Esophagus (tissue), 2 donors: ENCODE results near the gene TMEM179. TPM values are rescaled to one million over a fixed set of nuclear protein-coding genes. Genes with fewer than 3 reads are reported as not detected.

ENCODE experiments used
- H3K27ac ChIP-seq, 2 donors: one replicate each; pipeline ENCODE4 v1.5.1; 2013; ENCODE audit warnings: low read depth in 2 of 2, mild to moderate bottlenecking in 2 of 2, inconsistent platforms in 1 of 2, low read length in 1 of 2, moderate library complexity in 1 of 2
- H3K27me3 ChIP-seq, 2 donors: one replicate each; pipeline ENCODE4 v1.6.1; 2013; ENCODE audit warnings: low read length in 2 of 2, control low read depth in 1 of 2, mild to moderate bottlenecking in 1 of 2; ENCODE audit not compliant: insufficient read depth in 2 of 2, control insufficient read depth in 1 of 2
- H3K36me3 ChIP-seq, 2 donors: one replicate each; pipeline ENCODE4 v1.6.1; 2013; ENCODE audit warnings: low read length in 1 of 2; ENCODE audit not compliant: control insufficient read depth in 2 of 2, insufficient read depth in 2 of 2
- H3K4me1 ChIP-seq, 2 donors: one replicate each; pipeline ENCODE4 v1.6.1; 2013; ENCODE audit warnings: low read length in 1 of 2; ENCODE audit not compliant: control insufficient read depth in 2 of 2, insufficient read depth in 2 of 2
- H3K4me3 ChIP-seq, 2 donors: one replicate each; pipeline ENCODE4 v1.5.1; 2013; ENCODE audit warnings: low read length in 2 of 2, mild to moderate bottlenecking in 2 of 2, low read depth in 1 of 2, moderate library complexity in 1 of 2
- H3K9me3 ChIP-seq, 2 donors: one replicate each; pipeline ENCODE4 v1.6.1; 2013; ENCODE audit warnings: mild to moderate bottlenecking in 2 of 2, low read depth in 1 of 2, low read length in 1 of 2, moderate library complexity in 1 of 2; ENCODE audit not compliant: control insufficient read depth in 2 of 2, insufficient read depth in 1 of 2
- WGBS, 2 donors: extraction: QIAGEN DNeasy Blood & Tissue Kit; methylation state at CpG; one replicate each; pipeline ENCODE4 v1.1.7; 2013; 5-methylcytosine and 5-hydroxymethylcytosine counted together
- polyA plus RNA-seq, 2 donors: library from polyadenylated mRNA; stranded (reverse); fragments of 200-250 nt; gene quantifications; one replicate each; pipeline ENCODE4 v1.2.3, GENCODE V29; 2013
- donor health status: healthy with polysubstance abuse.
- donor health status: Bipolar disorder and iron deficiency.

Gene TMEM179
- polyA plus RNA-seq, 2 donors: 0.02 to 0.06 TPM

- Histone ChIP-seq H3K4me1 (no peaks in the 10 kb centered on the region), H3K27ac (no peak overlapping the region), H3K4me3 (no peak overlapping the region), H3K9me3 (peaks cover 2 to 4% of the 10 kb centered on the region in 2 donors), H3K36me3 (no peaks in the 10 kb centered on the region), H3K27me3 (no peaks in the 10 kb centered on the region)
- WGBS, 2 donors: 83 to 87% methylated on average over 14 of the region's 14 CpGs
These were observed 56.4 kb downstream of the TMEM179 start for GRCh38 chr14:104547998-104548700.

GRCh38 chr14:104547310-104547997, 57.1 kb downstream of the TMEM179 start:
- WGBS, 2 donors: 78 to 82% methylated on average over 18 of the region's 18 CpGs
- no peaks in the 10 kb centered on the region for H3K4me1 ChIP-seq
- H3K36me3 ChIP-seq: no peaks in the 10 kb centered on the region
- no peak overlapping the region for H3K4me3 ChIP-seq
- no peaks in the 10 kb centered on the region for H3K27me3 ChIP-seq
- H3K9me3 ChIP-seq: peaks cover 2 to 4% of the 10 kb centered on the region in 2 donors
- H3K27ac ChIP-seq: no peak overlapping the region

- 72 to 78% methylated on average over 19 of the region's 19 CpGs for WGBS, 2 donors
- Histone ChIP-seq H3K4me3 (no peak overlapping the region), H3K27me3 (no peaks in the 10 kb centered on the region), H3K27ac (no peak overlapping the region), H3K9me3 (peaks cover 2 to 4% of the 10 kb centered on the region in 2 donors), H3K4me1 (no peaks in the 10 kb centered on the region), H3K36me3 (no peaks in the 10 kb centered on the region)
These were observed 57.8 kb downstream of the TMEM179 start for GRCh38 chr14:104546591-104547309.

- Histone ChIP-seq H3K4me3 (no peak overlapping the region), H3K27ac (no peak overlapping the region), H3K36me3 (no peaks in the 10 kb centered on the region), H3K4me1 (no peaks in the 10 kb centered on the region), H3K27me3 (no peaks in the 10 kb centered on the region), H3K9me3 (peaks cover 2 to 4% of the 10 kb centered on the region in 2 donors)
- WGBS, 2 donors: 19% methylated on average over 24 of the region's 24 CpGs
These were observed 58.5 kb downstream of the TMEM179 start for GRCh38 chr14:104545942-104546501.

GRCh38 chr14:104545151-104545941, 59.2 kb downstream of the TMEM179 start:
- Histone ChIP-seq H3K4me3 (no peak overlapping the region), H3K4me1 (no peaks in the 10 kb centered on the region), H3K27me3 (no peaks in the 10 kb centered on the region), H3K27ac (no peak overlapping the region), H3K36me3 (no peaks in the 10 kb centered on the region), H3K9me3 (peaks cover 0 to 4% of the 10 kb centered on the region in 2 donors)
- 40 to 48% methylated on average over 32 of the region's 32 CpGs for WGBS, 2 donors

- Histone ChIP-seq H3K9me3 (no peaks in the 10 kb centered on the region), H3K27me3 (no peaks in the 10 kb centered on the region), H3K4me1 (no peaks in the 10 kb centered on the region), H3K36me3 (no peaks in the 10 kb centered on the region), H3K27ac (no peak overlapping the region), H3K4me3 (no peak overlapping the region)
- 68 to 69% methylated on average over 17 of the region's 17 CpGs for WGBS, 2 donors
These were observed 60.1 kb downstream of the TMEM179 start for GRCh38 chr14:104544362-104544961.

GRCh38 chr14:104542871-104543830, 61.4 kb downstream of the TMEM179 start:
- no peaks in the 10 kb centered on the region for H3K36me3 ChIP-seq
- 84 to 86% methylated on average over 16 of the region's 16 CpGs for WGBS, 2 donors
- H3K9me3 ChIP-seq: no peaks in the 10 kb centered on the region
- no peak overlapping the region for H3K27ac ChIP-seq
- H3K27me3 ChIP-seq: no peaks in the 10 kb centered on the region
- no peaks in the 10 kb centered on the region for H3K4me1 ChIP-seq
- no peak overlapping the region for H3K4me3 ChIP-seq

- Histone ChIP-seq H3K4me3 (no peak overlapping the region), H3K27ac (no peak overlapping the region), H3K27me3 (no peaks in the 10 kb centered on the region), H3K9me3 (no peaks in the 10 kb centered on the region), H3K36me3 (no peaks in the 10 kb centered on the region), H3K4me1 (peaks cover 0 to 2% of the 10 kb centered on the region in 2 donors)
- 77 to 85% methylated on average over 11 of the region's 11 CpGs for WGBS, 2 donors
These were observed 62.6 kb downstream of the TMEM179 start for GRCh38 chr14:104541905-104542465.
